NCI-H187 treated with DMSO at 0.1 percent for 48 hours (cell line): ENCODE results near the gene CCNK.

Experiments
- DNase-seq: peaks from one replicate; lab custom pipeline; 2025; lab: John Stamatoyannopoulos, UW

CCNK gene

GRCh38 chr14:99552572-99553216, 71.5 kb downstream of the CCNK start:
- DNase-seq: no peak

GRCh38 chr14:99554184-99554583, 73.0 kb downstream of the CCNK start:
- DNase-seq: no peak

GRCh38 chr14:99554757-99555531, 73.7 kb downstream of the CCNK start:
- no peak for DNase-seq

- DNase-seq: no peak
Observed at GRCh38 chr14:99556134-99556791, 75.1 kb downstream of the CCNK start.

- no peak for DNase-seq
Observed at GRCh38 chr14:99559286-99559990, 78.2 kb downstream of the CCNK start.

- DNase-seq: no peak
Observed at GRCh38 chr14:99560403-99560802, 79.2 kb downstream of the CCNK start.

- no peak for DNase-seq
Observed at GRCh38 chr14:99560922-99561683, 79.9 kb downstream of the CCNK start.

GRCh38 chr14:99561864-99562263, 80.7 kb downstream of the CCNK start:
- no peak for DNase-seq
